Endothelial cell of umbilical vein (primary cell): Measurements from ENCODE around the gene WIZ. TPM values are rescaled to one million over a fixed set of nuclear protein-coding genes. Genes with fewer than 3 reads are reported as not detected.

Source experiments
- BruUV-seq: library from RNA; stranded (reverse); fragments of 400-500 nt; replicated peaks from 2 replicates; lab custom pipeline; 2021; lab: Mats Ljungman, UMichigan
- CTCF ChIA-PET: fragments of 300-600, 350-600 bp; sonication (Branson Sonifier 250); formaldehyde crosslinking; loops from one replicate; lab custom pipeline; 2021; ENCODE audit warnings: antibody characterized with exemption, inconsistent platforms; lab: Charles Lee
- POLR2A ChIA-PET: fragments of 300-600, 350-600 bp; sonication (Branson Sonifier 250); formaldehyde crosslinking; loops from one replicate; lab custom pipeline; 2021; ENCODE audit warnings: antibody characterized with exemption, inconsistent platforms; lab: Charles Lee
- DNase-seq: peaks from one replicate; pipeline ENCODE4 v3.0.0-alpha.2; 2011; ENCODE audit warnings: low read depth, low spot score
- FAIRE-seq: peaks from 2 replicates; lab custom pipeline; 2011; peaks lifted over from hg19 to GRCh38; lab: Jason Lieb, UNC
- H2AFZ ChIP-seq: 2 replicates; pipeline ENCODE4 v1.6.0; 2012; ENCODE audit warnings: low read depth, low read length, control low read depth, inconsistent platforms
- H3K27ac ChIP-seq: 2 replicates; pipeline ENCODE4 v1.5.1; 2011; ENCODE audit warnings: low read depth, mild to moderate bottlenecking, control low read depth, low read length, moderate library complexity; ENCODE audit not compliant: insufficient read depth
- H3K27me3 ChIP-seq, 2 experiments: 2 replicates each; pipeline versions ENCODE4 v1.6.0 to v1.6.1; 2011; ENCODE audit warnings: low read length in 2 of 2, mixed read lengths in 1 of 2; ENCODE audit not compliant: control insufficient read depth in 2 of 2, insufficient read depth in 2 of 2
- H3K36me3 ChIP-seq, 2 experiments: 2 replicates in 1 of 2; 3 replicates in 1 of 2; pipeline ENCODE4 v1.5.1; 2011; ENCODE audit warnings: low read length in 2 of 2, mild to moderate bottlenecking in 1 of 2, moderate library complexity in 1 of 2; ENCODE audit not compliant: control insufficient read depth in 2 of 2, insufficient read depth in 2 of 2; ENCODE audit errors: extremely low read depth in 1 of 2
- H3K4me1 ChIP-seq: 3 replicates; pipeline ENCODE4 v1.5.1; 2011; ENCODE audit warnings: mild to moderate bottlenecking, low read length; ENCODE audit not compliant: control insufficient read depth, insufficient read depth; ENCODE audit errors: extremely low read depth
- H3K4me2 ChIP-seq: 2 replicates; pipeline ENCODE4 v1.6.1; 2011; ENCODE audit warnings: low read length, control low read depth, mixed read lengths; ENCODE audit not compliant: insufficient read depth
- H3K4me3 ChIP-seq, 3 experiments: fragments of 200-600 bp in 1 of 3; sonication (generic), shearing (Covaris generic) in 1 of 3; replicated peaks in 1 of 3; 2 replicates each; pipeline ENCODE4 v1.5.1; 2011 to 2016; ENCODE audit warnings: control low read depth in 3 of 3, low read length in 3 of 3, mild to moderate bottlenecking in 2 of 3, inconsistent platforms in 1 of 3, low read depth in 1 of 3, moderate library complexity in 1 of 3; ENCODE audit not compliant: insufficient read depth in 1 of 3
- H3K79me2 ChIP-seq: 2 replicates; pipeline ENCODE4 v1.6.0; 2012; ENCODE audit warnings: low read length, inconsistent platforms; ENCODE audit not compliant: control insufficient read depth, insufficient read depth
- H3K9ac ChIP-seq: replicated peaks from 2 replicates; pipeline ENCODE3; 2011; ENCODE audit warnings: low read length, control low read depth; ENCODE audit not compliant: insufficient read depth; ENCODE audit errors: extremely low read depth
- H3K9me1 ChIP-seq: replicated peaks from 3 replicates; pipeline ENCODE4 v1.6.0; 2011; ENCODE audit warnings: mild to moderate bottlenecking, low read length; ENCODE audit not compliant: control insufficient read depth, insufficient read depth; ENCODE audit errors: extremely low read depth
- H3K9me3 ChIP-seq: replicated peaks from 2 replicates; pipeline ENCODE4 v1.5.1; 2012; ENCODE audit warnings: low read length, inconsistent platforms; ENCODE audit not compliant: control insufficient read depth, insufficient read depth
- H4K20me1 ChIP-seq: replicated peaks from 2 replicates; pipeline ENCODE3; 2011; ENCODE audit warnings: mild to moderate bottlenecking, low read length; ENCODE audit not compliant: control insufficient read depth, insufficient read depth; ENCODE audit errors: extremely low read depth
- EZH2 ChIP-seq: IDR thresholded peaks from 2 replicates; pipeline ENCODE4 v1.6.1; 2012; ENCODE audit warnings: borderline replicate concordance, low read depth, mild to moderate bottlenecking, moderate library complexity, low read length, inconsistent platforms; ENCODE audit not compliant: severe bottlenecking
- FOS ChIP-seq: IDR thresholded peaks from 2 replicates; pipeline ENCODE4 v1.6.1; 2011; ENCODE audit warnings: mild to moderate bottlenecking, low read length, moderate library complexity, borderline replicate concordance; ENCODE audit not compliant: insufficient read depth
- GATA2 ChIP-seq: IDR thresholded peaks from 2 replicates; pipeline ENCODE4 v1.7.0; 2011; ENCODE audit warnings: low read depth, mild to moderate bottlenecking, moderate library complexity, mixed read lengths, low read length; ENCODE audit not compliant: insufficient read length, insufficient read depth
- JUN ChIP-seq: IDR thresholded peaks from 2 replicates; pipeline ENCODE4 v1.6.1; 2011; ENCODE audit warnings: borderline replicate concordance, low read depth; ENCODE audit not compliant: insufficient read length, insufficient read depth
- MAX ChIP-seq: IDR thresholded peaks from 2 replicates; pipeline ENCODE4 v1.6.1; 2011; ENCODE audit not compliant: insufficient read depth, insufficient read length
- MYC ChIP-seq: IDR thresholded peaks from one replicate; pipeline ENCODE4 v1.6.1; 2011; ENCODE audit warnings: mild to moderate bottlenecking, low read depth, low read length
- POLR2A ChIP-seq: IDR thresholded peaks from 2 replicates; pipeline ENCODE4 v1.6.1; 2012; ENCODE audit warnings: low read depth, mild to moderate bottlenecking, control low read depth, low read length
- POLR2AphosphoS5 ChIP-seq: IDR thresholded peaks from 2 replicates; pipeline ENCODE4 v1.6.1; 2012; ENCODE audit warnings: low read depth, mild to moderate bottlenecking, control low read depth, low read length, moderate library complexity; ENCODE audit not compliant: insufficient read depth
- dilution Hi-C: fragments of 300-500 bp; cut with MboI; formaldehyde crosslinking; loops from one replicate; pipeline ENCODE4 v1.15.0; 2019; ENCODE audit warnings: low sequenced_read_pairs; ENCODE audit not compliant: extremely low pct_ligation_motif_present
- intact Hi-C: fragments of 100-400 bp; cut with micrococcal nuclease; formaldehyde crosslinking; loops from one replicate; pipeline ENCODE4 v1.10.0; 2022
- polyA plus RNA-seq, 4 experiments: library from polyadenylated mRNA; depleted of rRNA in 3 of 4; stranded (reverse) in 3 of 4; unstranded in 1 of 4; fragments of >200 nt; gene quantifications; 2 replicates each; pipeline versions ENCODE4 v1.2.1 to v1.2.3, GENCODE V29; 2011 to 2012; ENCODE audit warnings: missing spikeins in 1 of 4
- total RNA-seq: library from RNA; stranded (reverse); gene quantifications from 2 replicates; pipeline ENCODE4 v1.2.3, GENCODE V29; 2021
- TF ChIP-seq, protein P1 (sequence below), 2 donors: IDR thresholded peaks; 1 replicate in 1 of 2; 2 replicates in 1 of 2; pipeline ENCODE4 v1.5.1; 2011; ENCODE audit warnings: low read length in 2 of 2, mild to moderate bottlenecking in 2 of 2, moderate library complexity in 2 of 2, control low read depth in 1 of 2, inconsistent platforms in 1 of 2, low read depth in 1 of 2; ENCODE audit not compliant: insufficient read depth in 1 of 2; ENCODE audit errors: extremely low read depth in 1 of 2

Gene WIZ
- total and polyA plus RNA-seq, 2 donors (not counting 3 experiments of a cell fraction or from before 2014, with no cell fraction given) = 21.0 to 47.2 TPM

GRCh38 chr19:15429825-15430467 is 19.8 kb downstream of the WIZ start:
- no peak overlapping the region for H3K27ac ChIP-seq
- no TSS peak for BruUV-seq
- H3K4me3 ChIP-seq = no peak overlapping the region
- TF ChIP-seq MYC (no peak), JUN (no peak), FOS (no peak), EZH2 (no peak), GATA2 (no peak), POLR2A (no peak), POLR2AphosphoS5 (no peak), MAX (no peak)
- TF ChIP-seq, protein P1, sequence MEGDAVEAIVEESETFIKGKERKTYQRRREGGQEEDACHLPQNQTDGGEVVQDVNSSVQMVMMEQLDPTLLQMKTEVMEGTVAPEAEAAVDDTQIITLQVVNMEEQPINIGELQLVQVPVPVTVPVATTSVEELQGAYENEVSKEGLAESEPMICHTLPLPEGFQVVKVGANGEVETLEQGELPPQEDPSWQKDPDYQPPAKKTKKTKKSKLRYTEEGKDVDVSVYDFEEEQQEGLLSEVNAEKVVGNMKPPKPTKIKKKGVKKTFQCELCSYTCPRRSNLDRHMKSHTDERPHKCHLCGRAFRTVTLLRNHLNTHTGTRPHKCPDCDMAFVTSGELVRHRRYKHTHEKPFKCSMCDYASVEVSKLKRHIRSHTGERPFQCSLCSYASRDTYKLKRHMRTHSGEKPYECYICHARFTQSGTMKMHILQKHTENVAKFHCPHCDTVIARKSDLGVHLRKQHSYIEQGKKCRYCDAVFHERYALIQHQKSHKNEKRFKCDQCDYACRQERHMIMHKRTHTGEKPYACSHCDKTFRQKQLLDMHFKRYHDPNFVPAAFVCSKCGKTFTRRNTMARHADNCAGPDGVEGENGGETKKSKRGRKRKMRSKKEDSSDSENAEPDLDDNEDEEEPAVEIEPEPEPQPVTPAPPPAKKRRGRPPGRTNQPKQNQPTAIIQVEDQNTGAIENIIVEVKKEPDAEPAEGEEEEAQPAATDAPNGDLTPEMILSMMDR (IDR thresholded peaks at IDR 0.05; ENCODE audit: extremely low read depth in 1 of 2, insufficient read depth in 1 of 2, low read depth in 1 of 2, low read length in 2 of 2) = no peak
- H3K9me3 ChIP-seq = no peaks in the 10 kb centered on the region
- peaks cover 12% of the 10 kb centered on the region for H3K4me1 ChIP-seq
- dilution Hi-C loops = no loop called here
- intact Hi-C loops = no loop called here
- H3K36me3 ChIP-seq = peaks cover 5 to 36% of the 10 kb centered on the region in 2 experiments
- H3K79me2 ChIP-seq = peaks cover 46% of the 10 kb centered on the region
- H2AFZ ChIP-seq = no peak overlapping the region
- POLR2A ChIA-PET = no interaction called here
- H3K9ac ChIP-seq = no peak overlapping the region
- CTCF ChIA-PET = interaction anchor here (1.4 to 3.6 kb wide), 2 partner anchors 11 to 126 kb away, joined by 4 to 24 read pairs; partner anchors contain the start of gene AKAP8L
- no peak overlapping the region for H3K4me2 ChIP-seq
- H4K20me1 ChIP-seq = no peaks in the 10 kb centered on the region
- H3K9me1 ChIP-seq = no peaks in the 10 kb centered on the region
- FAIRE-seq (no peak), DNase-seq (no peak)
- H3K27me3 ChIP-seq = no peaks in the 10 kb centered on the region
